Aorta (tissue), 5 donors: Measurements from ENCODE around the gene PRR12. TPM values are rescaled to one million over a fixed set of nuclear protein-coding genes. Genes with fewer than 3 reads are reported as not detected.

ENCODE experiments used
- ATAC-seq: fragments of 200-7000 bp; cut with Tn5 transposase; one replicate; pipeline ENCODE4 v1.9.1; 2022; ENCODE audit warnings: moderate library complexity; ENCODE audit not compliant: low FRiP score
- DNase-seq, 2 donors: peaks; one replicate each; pipeline ENCODE4 v3.0.0-alpha.2; 2020
- H3K27ac ChIP-seq, 2 donors: one replicate each; pipeline ENCODE4 v1.5.1; 2013; ENCODE audit warnings: low read length in 2 of 2, mild to moderate bottlenecking in 2 of 2, moderate library complexity in 2 of 2, control low read depth in 1 of 2, inconsistent platforms in 1 of 2, low read depth in 1 of 2
- H3K27me3 ChIP-seq, 2 donors: one replicate each; pipeline ENCODE4 v1.6.1; 2013; ENCODE audit warnings: control low read depth in 1 of 2, low read length in 1 of 2, mild to moderate bottlenecking in 1 of 2, moderate library complexity in 1 of 2; ENCODE audit not compliant: insufficient read depth in 2 of 2, control insufficient read depth in 1 of 2
- H3K36me3 ChIP-seq, 2 donors: one replicate each; pipeline ENCODE4 v1.6.1; 2013; ENCODE audit warnings: control low read depth in 1 of 2, low read length in 1 of 2, mild to moderate bottlenecking in 1 of 2; ENCODE audit not compliant: insufficient read depth in 2 of 2, control insufficient read depth in 1 of 2
- H3K4me1 ChIP-seq, 2 donors: one replicate each; pipeline ENCODE4 v1.6.1; 2013; ENCODE audit warnings: low read length in 2 of 2, control low read depth in 1 of 2, mild to moderate bottlenecking in 1 of 2, moderate library complexity in 1 of 2; ENCODE audit not compliant: insufficient read depth in 2 of 2, control insufficient read depth in 1 of 2
- H3K4me3 ChIP-seq, 2 donors: one replicate each; pipeline ENCODE4 v1.5.1; 2013; ENCODE audit warnings: low read length in 2 of 2, control low read depth in 1 of 2, mild to moderate bottlenecking in 1 of 2
- H3K9me3 ChIP-seq: one replicate; pipeline ENCODE4 v1.6.1; 2013; ENCODE audit warnings: mild to moderate bottlenecking, low read length; ENCODE audit not compliant: control insufficient read depth
- WGBS, 2 donors: extraction: QIAGEN DNeasy Blood & Tissue Kit; methylation state at CpG; one replicate each; pipeline ENCODE4 v1.1.7; 2013; 5-methylcytosine and 5-hydroxymethylcytosine counted together
- intact Hi-C, 2 donors: fragments of 100-400 bp; cut with DNase I; formaldehyde crosslinking; loops; one replicate each; pipeline versions ENCODE4 v1.14.2 to v1.15.0; 2022
- polyA plus RNA-seq, 2 donors: library from polyadenylated mRNA; stranded (reverse); fragments of 200-250 nt; gene quantifications; one replicate each; pipeline ENCODE4 v1.2.3, GENCODE V29; 2013
- total RNA-seq, 2 donors: library from RNA; stranded (reverse); fragmentation: NEBNext Ultra II Directional; extraction: Animal tissue kit (Norgen Biotek cat#: 25700); gene quantifications; one replicate each; pipeline ENCODE4 v1.2.1, GENCODE V29; 2021
- donor health status: healthy with polysubstance abuse.
- donor health status: Bipolar disorder and iron deficiency.
- donor health status: DM: no; HTN: no; CAD: no.
- donor health status: DM: no; HTN: no; CAD: no.
- donor health status: DM: yes; HTN: yes; CAD: no.

The PRR12 gene
- total and polyA plus RNA-seq, 4 donors, result 2.6 to 31.3 (median 15.1) TPM

DNA sequence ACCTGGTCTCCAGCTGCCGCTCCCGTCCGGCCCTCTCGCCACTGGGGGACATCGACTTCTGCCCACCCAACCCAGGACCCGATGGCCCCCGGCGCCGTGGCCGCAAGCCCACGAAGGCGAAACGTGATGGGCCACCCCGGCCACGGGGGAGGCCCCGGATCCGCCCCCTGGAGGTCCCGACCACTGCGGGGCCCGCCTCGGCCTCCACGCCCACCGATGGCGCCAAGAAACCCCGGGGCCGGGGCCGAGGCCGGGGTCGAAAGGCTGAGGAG, 6.7 kb downstream of the PRR12 start:
- ATAC-seq (no peak), DNase-seq (no peak)
- Histone ChIP-seq H3K36me3 (peaks cover 9 to 13% of the 10 kb centered on the region in 2 donors), H3K9me3 (no peaks in the 10 kb centered on the region), H3K4me3 (no peak overlapping the region), H3K27ac (no peak overlapping the region), H3K27me3 (no peaks in the 10 kb centered on the region), H3K4me1 (no peaks in the 10 kb centered on the region)
- intact Hi-C loops, result loop anchor here in 1 of 2 donors (2.0 kb wide), 1 partner anchor 41 kb away; no protein-coding TSS in a partner anchor
- WGBS, 2 donors, result 95 to 98% methylated on average over 26 to 29 of the region's 29 CpGs

DNA sequence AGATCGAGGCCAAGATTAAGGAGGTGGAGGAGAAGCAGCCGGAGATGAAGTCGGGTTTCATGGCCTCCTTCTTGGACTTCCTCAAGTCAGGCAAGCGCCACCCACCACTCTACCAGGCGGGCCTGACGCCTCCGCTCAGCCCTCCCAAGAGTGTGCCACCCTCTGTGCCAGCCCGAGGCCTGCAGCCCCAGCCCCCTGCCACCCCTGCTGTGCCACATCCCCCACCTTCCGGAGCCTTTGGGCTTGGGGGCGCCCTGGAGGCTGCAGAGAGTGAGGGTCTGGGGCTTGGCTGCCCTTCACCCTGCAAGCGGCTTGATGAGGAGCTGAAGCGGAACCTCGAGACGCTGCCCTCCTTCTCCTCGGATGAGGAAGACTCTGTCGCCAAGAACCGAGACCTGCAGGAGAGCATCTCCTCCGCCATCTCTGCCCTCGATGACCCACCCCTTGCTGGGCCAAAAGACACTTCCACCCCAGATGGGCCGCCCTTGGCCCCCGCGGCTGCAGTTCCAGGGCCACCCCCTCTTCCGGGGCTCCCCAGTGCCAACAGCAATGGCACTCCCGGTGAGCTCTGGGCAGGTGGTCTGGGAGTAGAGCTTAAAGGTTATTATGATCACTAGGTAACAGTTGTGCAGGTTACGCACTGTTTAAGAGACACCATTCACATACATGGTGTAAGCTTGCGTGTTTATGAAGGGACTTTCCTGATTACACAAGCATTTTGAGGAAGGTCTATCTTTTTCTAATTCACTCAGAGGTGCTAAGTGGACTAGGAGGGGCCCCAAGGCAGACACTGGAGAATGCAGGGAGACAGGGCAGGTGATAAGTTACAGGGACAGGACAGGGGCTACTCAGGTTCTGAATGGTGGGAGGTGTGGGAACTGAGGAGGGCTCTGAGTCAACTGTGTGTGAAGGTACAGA, 8.7 kb downstream of the PRR12 start:
- ATAC-seq (no peak), DNase-seq (no peak)
- H3K36me3 ChIP-seq, result peaks cover 7 to 12% of the 10 kb centered on the region in 2 donors
- intact Hi-C loops, result no loop called here
- H3K27ac ChIP-seq, result no peak overlapping the region
- WGBS, 2 donors, result 89 to 90% methylated on average over 26 of the region's 26 CpGs
- H3K27me3 ChIP-seq, result no peaks in the 10 kb centered on the region
- no peak overlapping the region for H3K4me3 ChIP-seq
- no peaks in the 10 kb centered on the region for H3K4me1 ChIP-seq
- no peaks in the 10 kb centered on the region for H3K9me3 ChIP-seq

DNA sequence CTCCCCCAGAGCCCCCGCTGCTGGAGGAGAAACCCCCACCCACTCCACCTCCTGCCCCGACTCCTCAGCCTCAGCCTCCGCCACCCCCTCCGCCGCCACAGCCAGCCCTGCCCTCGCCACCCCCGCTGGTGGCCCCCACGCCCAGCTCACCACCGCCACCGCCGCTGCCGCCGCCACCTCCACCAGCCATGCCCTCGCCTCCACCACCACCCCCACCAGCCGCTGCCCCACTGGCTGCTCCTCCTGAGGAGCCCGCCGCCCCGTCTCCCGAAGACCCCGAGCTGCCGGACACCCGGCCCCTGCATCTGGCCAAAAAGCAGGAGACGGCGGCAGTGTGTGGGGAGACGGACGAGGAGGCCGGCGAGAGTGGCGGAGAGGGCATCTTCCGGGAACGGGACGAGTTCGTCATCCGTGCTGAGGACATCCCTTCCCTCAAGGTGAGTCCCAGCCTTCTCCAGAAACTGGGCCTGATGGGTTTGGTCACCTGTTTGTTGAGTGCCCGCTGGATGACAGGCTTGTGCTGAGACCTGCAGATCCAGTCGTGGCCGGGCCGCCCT, 10.6 kb downstream of the PRR12 start:
- ATAC-seq, result no peak
- H3K27ac ChIP-seq, result no peak overlapping the region
- WGBS, 2 donors, result 93 to 94% methylated on average over 29 to 38 of the region's 38 CpGs
- H3K4me1 ChIP-seq, result no peaks in the 10 kb centered on the region
- no peak overlapping the region for H3K4me3 ChIP-seq
- no peaks in the 10 kb centered on the region for H3K9me3 ChIP-seq
- intact Hi-C loops, result no loop called here
- peaks cover 5 to 10% of the 10 kb centered on the region in 2 donors for H3K36me3 ChIP-seq
- no peaks in the 10 kb centered on the region for H3K27me3 ChIP-seq
- no peak for DNase-seq

DNA sequence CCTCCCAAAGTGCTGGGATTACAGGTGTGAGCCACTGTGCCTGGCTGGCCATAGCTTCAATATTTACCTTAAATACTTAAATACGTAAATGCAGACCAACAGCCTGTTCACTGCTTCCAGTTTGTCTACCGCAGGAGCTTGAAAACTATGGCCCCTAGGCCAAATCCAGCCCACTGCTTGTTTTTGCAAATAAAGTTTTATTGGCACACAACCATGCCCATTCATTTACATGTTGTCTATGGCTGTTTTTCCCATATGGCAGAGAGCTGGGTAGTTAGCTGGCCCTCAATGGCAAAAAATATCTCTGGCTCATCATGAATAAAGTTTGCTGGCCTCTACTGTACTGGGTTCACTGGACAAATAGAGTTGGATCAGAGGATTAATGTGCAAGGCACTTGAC, 11.8 kb downstream of the PRR12 start:
- H3K4me3 ChIP-seq, result no peak overlapping the region
- peaks cover 3 to 10% of the 10 kb centered on the region in 2 donors for H3K36me3 ChIP-seq
- 95 to 97% methylated on average over 2 of the region's 2 CpGs for whole genome bisulfite sequencing, 2 donors
- ATAC-seq (no peak), DNase-seq (no peak)
- no peak overlapping the region for H3K27ac ChIP-seq
- intact Hi-C loops, result no loop called here
- no peaks in the 10 kb centered on the region for H3K4me1 ChIP-seq
- H3K27me3 ChIP-seq, result no peaks in the 10 kb centered on the region
- H3K9me3 ChIP-seq, result no peaks in the 10 kb centered on the region

DNA sequence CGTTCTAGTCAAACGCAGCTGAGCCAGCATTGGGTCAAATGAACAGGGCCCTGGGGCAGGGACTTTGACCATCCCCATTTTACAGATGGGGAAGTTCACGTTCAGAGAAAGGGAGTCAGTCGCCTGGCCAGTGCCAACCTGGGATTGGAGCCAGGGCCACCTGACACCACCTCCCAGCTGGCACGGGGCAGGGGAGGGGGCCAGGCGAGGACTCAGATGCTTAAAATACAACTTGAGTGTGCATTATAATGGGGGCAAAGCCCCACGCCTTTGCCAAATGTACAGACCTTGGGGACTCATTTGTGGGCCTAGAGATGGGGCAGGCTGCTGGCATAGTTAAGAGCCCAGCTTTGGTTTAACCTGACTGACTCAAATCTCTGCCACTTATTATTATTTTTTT, 14.6 kb downstream of the PRR12 start:
- Histone ChIP-seq H3K36me3 (peaks cover 0 to 4% of the 10 kb centered on the region in 2 donors), H3K27me3 (no peaks in the 10 kb centered on the region), H3K9me3 (no peaks in the 10 kb centered on the region), H3K4me3 (no peak overlapping the region), H3K27ac (no peak overlapping the region), H3K4me1 (no peaks in the 10 kb centered on the region)
- 44 to 49% methylated on average over 7 of the region's 7 CpGs for WGBS, 2 donors
- intact Hi-C loops, result no loop called here
- ATAC-seq (no peak), DNase-seq (no peak)

DNA sequence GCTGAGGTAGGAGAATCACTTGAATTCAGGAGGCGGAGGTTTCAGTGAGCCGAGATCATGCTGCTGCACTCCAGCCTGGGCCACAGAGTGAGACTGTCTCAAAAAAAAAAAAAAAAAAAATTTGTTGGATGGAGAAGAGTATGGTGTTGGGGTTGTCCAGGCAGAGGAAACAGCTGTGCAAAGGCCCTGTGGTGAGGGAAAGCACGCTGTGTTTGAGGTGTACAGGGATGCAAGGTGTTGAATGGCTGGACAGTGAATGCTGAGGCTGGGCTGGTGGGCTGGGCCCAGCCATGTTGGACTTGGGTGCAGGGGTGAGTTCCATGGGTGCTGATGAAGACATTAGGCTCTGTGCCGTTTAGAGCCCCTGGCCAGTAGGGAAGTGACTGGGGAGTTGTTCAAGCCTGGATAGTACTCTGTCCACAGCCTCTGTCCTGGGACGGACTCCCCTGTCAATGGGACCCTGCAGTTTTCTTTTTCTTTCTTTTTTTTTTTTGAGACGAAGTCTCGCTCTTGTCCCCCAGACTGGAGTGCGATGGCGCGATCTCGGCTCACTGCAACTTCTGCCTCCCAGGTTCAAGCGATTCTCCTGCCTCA, 18.6 kb downstream of the PRR12 start:
- no peak for DNase-seq
- H3K27ac ChIP-seq, result no peak overlapping the region
- no peak overlapping the region for H3K4me3 ChIP-seq
- no peak for ATAC-seq
- 93 to 95% methylated on average over 12 of the region's 12 CpGs for WGBS, 2 donors
- no peaks in the 10 kb centered on the region for H3K9me3 ChIP-seq
- intact Hi-C loops, result no loop called here
- no peaks in the 10 kb centered on the region for H3K36me3 ChIP-seq
- no peaks in the 10 kb centered on the region for H3K27me3 ChIP-seq
- no peaks in the 10 kb centered on the region for H3K4me1 ChIP-seq

DNA sequence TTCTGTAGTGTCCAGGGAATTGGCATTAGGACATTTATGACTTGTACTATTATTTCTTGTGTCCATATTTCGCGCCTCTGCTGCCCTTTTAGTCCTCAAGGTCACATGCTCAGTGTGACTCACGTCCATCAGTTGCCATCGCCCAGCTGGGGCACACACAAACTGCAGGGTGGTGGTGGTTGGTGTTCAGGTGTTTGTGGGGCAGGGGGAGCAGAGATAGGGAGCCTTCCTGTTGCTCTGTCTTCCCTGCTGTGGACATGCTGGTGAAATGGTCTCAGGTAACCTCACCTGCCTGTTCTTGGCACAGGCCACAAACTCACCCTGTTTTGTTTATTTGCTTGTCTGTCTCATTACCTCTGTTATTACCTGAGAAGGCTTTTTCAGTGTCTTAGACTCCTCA, 22.4 kb downstream of the PRR12 start:
- Histone ChIP-seq H3K9me3 (no peaks in the 10 kb centered on the region), H3K27me3 (no peaks in the 10 kb centered on the region), H3K4me3 (no peak overlapping the region), H3K27ac (no peak overlapping the region), H3K4me1 (no peaks in the 10 kb centered on the region), H3K36me3 (peaks cover 0 to 6% of the 10 kb centered on the region in 2 donors)
- DNase-seq (no peak), ATAC-seq (no peak)
- WGBS, 2 donors, result 67% methylated on average over 4 of the region's 4 CpGs
- intact Hi-C loops, result no loop called here

DNA sequence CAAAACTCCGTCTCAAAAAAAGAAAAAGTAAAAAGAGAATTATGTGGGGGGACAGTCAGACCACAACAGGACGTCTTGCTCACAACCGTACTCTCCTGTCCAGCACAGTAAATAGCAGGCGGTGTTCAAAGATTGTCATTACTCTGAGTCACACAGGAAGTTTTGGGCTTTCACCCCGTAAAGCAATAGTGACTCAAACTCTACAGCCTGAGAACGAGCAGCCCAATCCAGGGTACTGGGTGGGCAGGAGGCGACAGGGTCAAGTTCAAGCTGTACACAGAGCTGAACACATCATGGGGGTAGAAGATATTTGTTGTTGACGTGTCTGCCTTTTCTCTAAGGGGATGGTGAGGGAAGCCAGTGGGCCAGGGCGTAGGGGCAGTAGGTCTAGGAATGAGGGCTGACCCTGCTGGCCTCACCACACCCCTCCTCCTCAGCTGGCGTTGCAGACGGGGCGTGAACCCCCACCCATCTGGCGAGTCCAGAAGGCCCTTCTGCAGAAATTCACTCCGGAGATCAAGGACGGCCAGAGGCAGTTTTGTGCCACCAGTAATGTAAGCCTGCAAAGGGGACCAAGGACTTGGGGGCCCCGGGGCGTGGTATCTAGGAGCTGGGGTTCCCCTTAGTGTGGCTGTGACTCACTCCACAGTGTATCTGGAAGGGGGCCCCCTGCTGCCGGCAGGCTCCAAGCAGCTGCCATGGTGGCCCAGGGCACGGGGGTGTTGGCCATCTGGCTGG, 23.3 kb downstream of the PRR12 start:
- DNase-seq (no peak), ATAC-seq (no peak)
- Histone ChIP-seq H3K27ac (no peak overlapping the region), H3K4me3 (no peak overlapping the region), H3K4me1 (no peaks in the 10 kb centered on the region), H3K27me3 (no peaks in the 10 kb centered on the region), H3K9me3 (no peaks in the 10 kb centered on the region), H3K36me3 (peaks cover 0 to 8% of the 10 kb centered on the region in 2 donors)
- WGBS, 2 donors, result 78 to 80% methylated on average over 19 of the region's 19 CpGs
- intact Hi-C loops, result no loop called here
